ENCODE measurements around the gene JPH2.

Gene JPH2

DNA sequence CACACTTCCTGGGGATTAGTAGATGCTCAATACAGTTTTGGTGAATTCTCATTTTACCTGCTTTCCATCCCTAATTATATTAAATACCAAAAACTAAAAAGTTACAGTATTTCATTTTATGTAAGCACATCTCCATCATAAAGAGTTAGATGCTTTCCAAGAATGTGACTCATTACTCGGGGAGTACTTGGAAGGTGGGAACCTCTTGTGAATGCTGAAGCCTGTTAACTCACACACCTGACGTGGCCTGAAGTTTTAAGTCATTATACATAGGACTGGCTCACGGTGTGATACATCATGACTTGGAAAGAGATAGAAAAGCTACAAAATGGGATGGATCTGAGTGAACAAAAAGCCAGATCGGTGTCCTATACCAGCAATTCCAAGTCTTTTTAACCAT is 25.8 kb upstream of the JPH2 start:
- no peak for TF ChIP-seq Cebpa-rat (IDR thresholded peaks at IDR 0.05)
- peak overlapping the region; percentile 96; the same call in 1 of the 2 replicates for H3K9ac ChIP-seq
- no peak overlapping the region for H3K27ac ChIP-seq

GRCh38 chr20:44211177-44212039 is 24.4 kb upstream of the JPH2 start:
- H3K36me3 ChIP-seq, result peaks cover 4% of the 10 kb centered on the region
- TF ChIP-seq Cebpa-rat (IDR thresholded peaks at IDR 0.05), result no peak
- H3K27me3 ChIP-seq, result no peaks in the 10 kb centered on the region
- peak overlapping the region; percentile 94 for H3K4me2 ChIP-seq
- H3K9me3 ChIP-seq, result no peaks in the 10 kb centered on the region
- peaks cover 46% of the 10 kb centered on the region for H3K4me1 ChIP-seq
- H4K20me1 ChIP-seq, result peaks cover 41% of the 10 kb centered on the region
- H3K27ac ChIP-seq, result peak overlapping the region; percentile 93
- H3K9ac ChIP-seq, result peak overlapping the region; percentile 96
- peak overlapping the region; percentile 95 for H3K4me3 ChIP-seq

More for the DNA sequence above, 25.8 kb upstream of the JPH2 start:
- Histone ChIP-seq H3K4me2 (no peak overlapping the region), H3K27me3 (no peaks in the 10 kb centered on the region), H3K4me3 (no peak overlapping the region), H4K20me1 (peaks cover 27% of the 10 kb centered on the region), H3K36me3 (peaks cover 5% of the 10 kb centered on the region; the same call in 1 of the 2 replicates), H3K4me1 (peaks cover 38% of the 10 kb centered on the region), H3K9me3 (no peaks in the 10 kb centered on the region)

- Histone ChIP-seq H3K9me3 (no peaks in the 10 kb centered on the region), H3K27ac (peak within 1 kb of the TSS; percentile 93), H3K4me3 (peak within 1 kb of the TSS; percentile 95), H3K27me3 (no peaks in the 10 kb centered on the region), H4K20me1 (peaks cover 49% of the 10 kb centered on the region), H3K4me2 (peak within 1 kb of the TSS; percentile 95), H3K4me1 (peaks cover 50% of the 10 kb centered on the region), H3K36me3 (peaks cover 10% of the 10 kb centered on the region), H3K9ac (peak within 1 kb of the TSS; percentile 96)
- peak; percentile 78 for TF ChIP-seq Cebpa-rat (IDR thresholded peaks at IDR 0.05)
Observed at GRCh38 chr20:44210406-44211176, 23.6 kb upstream of the JPH2 start, which contains the start of gene OSER1. OSER1 (minus strand) TSS chr20:44210771; CDS start chr20:44206957, 3,814 bp downstream.

- H4K20me1 ChIP-seq, result peaks cover 55% of the 10 kb centered on the region
- H3K9ac ChIP-seq, result peak overlapping the region; percentile 96
- peak overlapping the region; percentile 93 for H3K27ac ChIP-seq
- H3K27me3 ChIP-seq, result no peaks in the 10 kb centered on the region
- H3K36me3 ChIP-seq, result peaks cover 17% of the 10 kb centered on the region
- peaks cover 50% of the 10 kb centered on the region for H3K4me1 ChIP-seq
- H3K4me3 ChIP-seq, result peak overlapping the region; percentile 95
- no peak for TF ChIP-seq Cebpa-rat (IDR thresholded peaks at IDR 0.05)
- peak overlapping the region; percentile 95 for H3K4me2 ChIP-seq
- H3K9me3 ChIP-seq, result no peaks in the 10 kb centered on the region
Observed at GRCh38 chr20:44209686-44210405, 22.9 kb upstream of the JPH2 start.

DNA sequence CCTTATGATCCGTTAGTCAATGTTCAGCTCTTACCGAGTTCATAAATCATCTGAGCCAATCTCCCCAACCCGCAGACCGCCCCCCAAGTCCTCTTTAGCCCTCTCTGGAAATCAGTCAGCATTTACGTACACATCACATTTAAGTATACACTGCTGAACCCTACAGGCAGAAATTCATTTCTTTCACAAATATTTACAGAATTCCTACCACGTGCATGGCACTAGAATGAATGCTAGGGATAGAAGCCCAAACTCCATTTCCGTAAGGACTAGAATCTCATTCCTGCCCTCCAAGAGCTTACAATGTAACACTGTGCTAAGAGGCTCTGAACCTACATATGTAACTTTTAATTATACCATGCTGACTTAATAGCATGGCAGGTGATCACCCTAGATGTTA is 21.8 kb upstream of the JPH2 start:
- Histone ChIP-seq H3K9me3 (no peaks in the 10 kb centered on the region), H3K4me3 (peak overlapping the region; percentile 95), H3K27ac (peak overlapping the region; percentile 29; the same call in 1 of the 2 replicates), H3K4me1 (peaks cover 50% of the 10 kb centered on the region), H3K9ac (peak overlapping the region; percentile 96), H4K20me1 (peaks cover 66% of the 10 kb centered on the region), H3K4me2 (peak overlapping the region; percentile 95), H3K27me3 (no peaks in the 10 kb centered on the region), H3K36me3 (peaks cover 25% of the 10 kb centered on the region)
- no peak for TF ChIP-seq Cebpa-rat (IDR thresholded peaks at IDR 0.05)

DNA sequence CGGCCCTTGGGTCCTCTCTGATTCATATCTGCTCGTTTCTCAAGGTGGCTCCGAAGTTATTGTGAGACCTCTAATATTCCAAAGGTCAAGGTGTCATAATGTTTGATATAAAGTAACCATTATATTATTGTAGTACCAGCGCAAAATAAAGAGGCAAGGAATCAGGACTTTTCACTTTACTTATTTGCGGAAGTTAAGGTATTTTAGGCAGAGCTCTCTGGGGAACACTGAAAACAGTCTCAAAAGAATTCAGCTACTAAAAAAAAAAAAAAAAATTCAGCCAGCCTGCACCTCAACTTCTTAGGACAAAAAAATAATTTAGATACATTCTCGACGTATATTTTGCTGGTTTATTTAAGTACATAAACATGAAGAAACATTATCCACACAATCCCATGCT is 21.2 kb upstream of the JPH2 start:
- peaks cover 27% of the 10 kb centered on the region for H3K36me3 ChIP-seq
- no peak overlapping the region for H3K27ac ChIP-seq
- peak overlapping the region; percentile 95 for H3K4me2 ChIP-seq
- peaks cover 50% of the 10 kb centered on the region for H3K4me1 ChIP-seq
- H3K9me3 ChIP-seq, result no peaks in the 10 kb centered on the region
- H3K4me3 ChIP-seq, result peak overlapping the region; percentile 95
- no peaks in the 10 kb centered on the region for H3K27me3 ChIP-seq
- H3K9ac ChIP-seq, result peak overlapping the region; percentile 96
- H4K20me1 ChIP-seq, result peaks cover 72% of the 10 kb centered on the region
- TF ChIP-seq Cebpa-rat (IDR thresholded peaks at IDR 0.05), result no peak

GRCh38 chr20:44207126-44207723 is 20.2 kb upstream of the JPH2 start:
- Histone ChIP-seq H4K20me1 (peaks cover 82% of the 10 kb centered on the region), H3K4me3 (no peak overlapping the region)

GRCh38 chr20:44206132-44206531 is 19.1 kb upstream of the JPH2 start:
- Histone ChIP-seq H3K4me3 (no peak overlapping the region), H3K9ac (no peak overlapping the region), H3K9me3 (no peaks in the 10 kb centered on the region), H3K27ac (no peak overlapping the region), H3K4me1 (peaks cover 37% of the 10 kb centered on the region), H4K20me1 (peaks cover 92% of the 10 kb centered on the region), H3K4me2 (no peak overlapping the region), H3K27me3 (no peaks in the 10 kb centered on the region), H3K36me3 (peaks cover 45% of the 10 kb centered on the region)
- no peak for TF ChIP-seq Cebpa-rat (IDR thresholded peaks at IDR 0.05)

More at GRCh38 chr20:44207126-44207723, 20.2 kb upstream of the JPH2 start:
- Histone ChIP-seq H3K9me3 (no peaks in the 10 kb centered on the region), H3K27ac (no peak overlapping the region), H3K4me1 (peaks cover 48% of the 10 kb centered on the region), H3K4me2 (peak overlapping the region; percentile 95), H3K27me3 (no peaks in the 10 kb centered on the region), H3K36me3 (peaks cover 35% of the 10 kb centered on the region), H3K9ac (no peak overlapping the region)
- TF ChIP-seq Cebpa-rat (IDR thresholded peaks at IDR 0.05), result no peak

GRCh38 chr20:44204832-44205215 is 17.8 kb upstream of the JPH2 start:
- no peak overlapping the region for H3K27ac ChIP-seq
- no peaks in the 10 kb centered on the region for H3K9me3 ChIP-seq
- H4K20me1 ChIP-seq, result peaks cover 99% of the 10 kb centered on the region
- no peak overlapping the region for H3K4me2 ChIP-seq
- no peaks in the 10 kb centered on the region for H3K27me3 ChIP-seq
- H3K4me3 ChIP-seq, result no peak overlapping the region
- TF ChIP-seq Cebpa-rat (IDR thresholded peaks at IDR 0.05), result no peak
- H3K36me3 ChIP-seq, result peaks cover 59% of the 10 kb centered on the region
- peaks cover 36% of the 10 kb centered on the region for H3K4me1 ChIP-seq
- no peak overlapping the region for H3K9ac ChIP-seq

Data from BLaER1 (cell line).